CD4-positive, alpha-beta T cell treated with Interleukin-17A for 1 hour (primary cell): Measurements from ENCODE around the gene ACTR2.
"Not testable (repeated sequence)": the region's sequence is repeated elsewhere in the genome, so short reads cannot be mapped to it uniquely, and the experiment has no call there.

Source experiments
- DNase-seq: peaks from one replicate; pipeline ENCODE4 v3.0.0-alpha.2; 2020

The ACTR2 gene

GRCh38 chr2:65231121-65231520 lies 3.5 kb downstream of the ACTR2 start:
- no peak for DNase-seq

DNA sequence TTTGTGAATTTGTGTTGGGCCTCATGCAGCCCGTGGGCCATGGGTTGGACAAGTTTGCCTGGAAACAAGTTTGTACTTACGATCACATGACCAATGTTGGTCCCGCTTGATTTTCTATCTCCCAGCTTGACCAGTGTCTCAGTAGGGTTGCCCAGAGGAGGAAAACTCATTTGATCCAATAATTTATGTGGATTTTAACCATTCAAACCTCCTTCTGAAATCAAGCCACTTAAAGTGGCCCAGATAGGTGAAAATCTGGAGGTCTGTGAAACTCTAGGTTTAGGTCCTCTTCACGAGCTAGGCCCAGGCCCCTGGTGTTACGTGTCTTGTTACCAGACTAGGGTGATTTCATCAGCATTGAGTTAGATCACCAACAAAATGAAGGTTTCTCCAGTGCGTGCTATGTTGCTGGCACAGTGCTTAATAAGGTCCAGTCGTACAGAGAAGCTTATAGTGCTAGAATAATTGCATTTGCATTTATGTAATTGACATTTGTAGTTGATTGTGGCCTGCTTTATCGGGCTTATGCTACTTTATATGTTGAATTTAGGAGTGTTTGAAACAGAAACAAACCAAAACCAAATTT lies 4.4 kb downstream of the ACTR2 start:
- no peak for DNase-seq

DNA sequence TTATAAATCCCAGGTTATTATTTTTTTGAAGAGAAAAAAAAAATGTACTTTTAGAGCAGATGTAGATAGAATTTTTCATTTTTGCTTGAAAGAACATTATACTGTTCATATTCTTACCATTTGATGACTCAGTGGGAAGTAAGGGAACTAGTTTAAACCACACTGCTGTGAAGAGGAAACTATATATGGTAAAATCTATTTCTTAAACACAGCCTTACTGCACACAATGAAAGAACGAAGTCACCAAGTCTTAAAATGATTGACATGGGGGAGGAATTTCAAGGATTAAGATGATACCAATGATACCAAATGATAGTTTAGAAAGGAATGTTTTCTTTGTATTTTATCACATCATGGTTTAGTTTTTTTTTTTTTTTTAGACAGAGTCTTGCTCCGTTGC lies 5.0 kb downstream of the ACTR2 start:
- DNase-seq = peak; percentile 35

DNA sequence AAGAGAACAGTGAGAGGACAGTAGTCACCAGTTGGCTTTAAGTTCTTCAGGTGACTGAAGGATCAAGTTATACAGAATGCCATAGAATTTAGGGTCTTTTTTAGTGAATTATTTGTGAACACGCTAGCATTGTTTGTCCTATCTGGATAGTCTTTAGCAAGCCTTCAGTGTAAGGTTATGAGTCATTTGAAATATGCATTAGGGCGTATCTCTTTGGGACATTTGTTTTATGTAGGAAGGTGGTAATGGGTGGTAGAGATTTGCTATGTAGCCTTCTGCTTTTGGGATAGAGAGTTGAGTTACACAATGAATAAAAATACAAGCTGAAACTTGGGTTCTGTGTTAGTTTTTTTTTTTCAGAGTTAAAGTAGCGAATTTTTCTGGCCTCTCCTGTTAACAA lies 13.0 kb downstream of the ACTR2 start:
- no peak for DNase-seq

- not testable (repeated sequence) for DNase-seq
Observed at GRCh38 chr2:65244452-65244851, 16.8 kb downstream of the ACTR2 start.

DNA sequence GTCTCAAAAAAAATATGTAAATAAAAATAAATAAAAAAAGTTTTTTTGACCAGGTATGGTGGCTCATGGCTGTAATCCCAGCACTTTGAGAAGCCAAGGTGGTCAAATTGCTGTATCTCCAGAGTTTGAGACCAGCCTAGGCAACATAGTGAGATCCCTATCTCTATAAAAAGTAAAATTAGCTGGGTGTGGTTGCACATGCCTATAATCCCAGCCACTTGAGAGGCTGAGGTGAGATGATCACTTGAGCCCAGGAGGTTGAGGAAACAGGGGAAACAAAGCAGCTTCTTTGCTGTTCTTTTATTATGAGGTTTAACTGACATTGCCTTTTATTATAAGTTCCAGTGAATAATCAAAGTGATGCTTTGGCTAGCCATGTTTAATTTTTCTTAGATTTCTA lies 25.0 kb downstream of the ACTR2 start:
- DNase-seq = no peak

- DNase-seq = no peak
Observed at GRCh38 chr2:65255356-65255755, 27.7 kb downstream of the ACTR2 start.

DNA sequence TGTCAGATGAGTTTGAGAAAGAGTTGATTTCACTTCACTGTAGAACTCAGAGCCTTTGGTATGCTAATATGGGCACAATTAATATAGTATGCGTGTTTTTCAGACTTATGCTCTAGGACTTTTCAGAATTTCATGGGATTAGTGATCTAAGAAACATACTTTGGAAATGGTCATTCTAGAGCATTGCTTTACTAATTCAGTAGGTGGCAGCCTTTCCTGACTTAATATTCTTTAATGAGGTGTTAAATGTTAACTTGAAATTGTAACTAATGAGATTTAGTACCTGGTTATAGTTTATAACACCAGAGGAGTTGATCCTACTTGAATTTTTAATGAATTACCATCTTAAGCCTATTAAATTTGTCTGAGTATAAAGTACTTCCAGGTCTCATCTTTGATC lies 28.4 kb downstream of the ACTR2 start:
- DNase-seq = no peak

- DNase-seq = not testable (repeated sequence)
Observed at GRCh38 chr2:65257866-65258265, 30.2 kb downstream of the ACTR2 start.

GRCh38 chr2:65261676-65262075 lies 34.0 kb downstream of the ACTR2 start:
- no peak for DNase-seq

DNA sequence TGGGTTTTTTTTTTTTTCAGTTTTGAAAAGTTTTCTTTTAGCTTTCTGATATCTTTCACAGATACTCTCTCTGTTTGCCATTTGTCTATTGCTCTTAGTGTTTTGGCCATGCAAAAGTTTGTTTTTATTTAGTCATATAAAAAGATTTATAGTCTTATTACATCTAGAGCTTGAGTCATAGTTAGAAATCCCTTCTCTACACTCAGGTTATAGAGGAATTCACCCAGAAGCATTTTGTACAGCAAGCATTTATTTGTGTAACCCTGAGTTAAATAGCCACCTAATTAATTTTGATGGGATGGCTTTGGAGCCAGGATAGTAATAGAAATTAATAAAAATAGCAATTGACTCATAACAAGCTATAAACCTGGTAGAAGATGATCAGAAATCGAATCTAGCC lies 35.6 kb downstream of the ACTR2 start:
- no peak for DNase-seq

DNA sequence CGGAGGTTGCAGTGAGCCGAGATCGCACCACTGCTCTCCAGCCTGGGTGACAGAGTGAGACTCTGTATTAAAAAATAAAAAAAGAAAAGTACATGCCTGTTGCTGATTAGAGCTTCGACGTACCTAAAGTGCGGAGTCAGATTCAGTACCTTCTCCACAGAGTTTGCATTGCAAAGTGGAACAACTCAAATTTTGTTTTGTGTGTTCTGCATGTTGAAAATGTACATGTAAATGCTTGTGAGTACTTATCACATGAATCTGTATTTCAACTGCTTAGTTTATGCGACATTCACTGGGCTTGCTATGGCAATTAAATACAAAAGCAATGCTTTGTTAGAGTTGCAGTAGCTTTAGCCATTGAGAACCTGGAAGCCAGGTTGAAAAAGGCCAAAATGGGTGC lies 36.4 kb downstream of the ACTR2 start:
- DNase-seq = no peak

DNA sequence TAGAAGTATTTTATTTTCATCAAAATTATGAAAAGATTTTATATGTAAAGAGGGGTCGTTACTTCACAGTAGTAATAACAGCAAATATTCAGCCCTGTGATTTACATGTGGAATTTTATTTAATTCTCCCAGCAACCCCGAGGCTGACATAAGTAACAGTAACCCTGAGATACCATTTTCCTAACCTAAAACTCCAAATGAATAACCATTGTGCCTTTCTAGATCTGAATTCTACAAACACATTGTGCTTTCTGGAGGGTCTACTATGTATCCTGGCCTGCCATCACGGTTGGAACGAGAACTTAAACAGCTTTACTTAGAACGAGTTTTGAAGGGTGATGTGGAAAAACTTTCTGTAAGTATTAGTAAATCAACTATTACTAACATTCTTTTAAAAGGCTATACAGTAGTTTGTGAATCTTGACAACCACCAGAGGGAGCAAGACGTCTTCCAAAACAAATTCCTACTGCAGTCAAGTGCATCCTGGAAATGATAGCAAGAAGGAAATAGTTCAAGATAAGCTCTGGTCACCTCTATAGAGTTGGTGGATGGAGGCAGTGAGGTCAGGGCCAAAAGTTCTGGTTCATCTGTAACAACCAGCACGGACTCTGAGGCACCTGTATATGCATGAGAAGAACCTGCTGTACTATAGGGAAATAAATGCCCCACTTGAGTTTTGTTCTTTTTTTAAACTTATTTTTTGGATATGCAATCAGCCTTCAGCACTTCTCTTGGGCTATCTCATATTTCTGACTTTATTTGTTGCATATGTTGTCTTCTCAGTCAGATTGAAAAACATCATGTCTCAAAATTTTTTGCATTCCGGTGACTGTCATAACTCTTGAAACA lies 37.4 kb downstream of the ACTR2 start:
- DNase-seq = peak; percentile 35

DNA sequence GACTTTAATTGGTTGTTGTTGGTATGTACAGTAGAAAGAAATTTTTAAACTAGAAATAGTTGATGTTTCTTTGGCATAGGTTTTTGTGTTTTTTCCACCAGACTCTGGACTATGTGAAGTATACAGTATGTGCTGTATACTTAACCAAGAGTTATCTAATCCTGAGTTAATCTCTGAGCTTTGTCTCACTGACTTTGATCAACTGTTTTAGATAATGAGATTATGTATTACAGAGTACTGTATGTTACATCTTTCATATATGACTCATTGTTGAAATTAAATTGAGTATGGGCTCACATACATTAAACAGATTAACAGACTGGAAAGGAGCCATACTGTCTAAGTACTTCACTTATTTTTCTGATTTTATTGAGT lies 38.0 kb downstream of the ACTR2 start:
- DNase-seq = no peak

GRCh38 chr2:65267008-65267407 lies 39.4 kb downstream of the ACTR2 start:
- no peak for DNase-seq

DNA sequence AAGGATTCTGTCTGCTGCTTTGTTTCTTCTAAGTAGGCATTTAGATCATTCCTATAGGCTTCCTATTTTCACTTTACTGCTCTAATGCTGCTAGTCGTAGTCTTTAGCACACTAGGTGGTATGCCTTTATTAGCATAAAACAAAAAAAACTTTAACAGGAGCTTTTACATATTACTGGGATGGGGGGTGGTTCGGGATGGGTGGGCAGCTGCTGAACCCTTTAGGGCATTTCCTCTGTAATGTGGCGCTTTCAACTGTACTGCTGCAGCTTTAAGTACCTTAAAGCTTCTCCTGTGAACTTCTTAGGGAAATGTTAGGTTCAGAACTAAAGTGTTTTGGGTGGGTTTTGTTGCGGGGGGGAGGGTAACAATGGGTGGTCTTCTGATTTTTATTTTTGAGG lies 41.3 kb downstream of the ACTR2 start:
- no peak for DNase-seq

DNA sequence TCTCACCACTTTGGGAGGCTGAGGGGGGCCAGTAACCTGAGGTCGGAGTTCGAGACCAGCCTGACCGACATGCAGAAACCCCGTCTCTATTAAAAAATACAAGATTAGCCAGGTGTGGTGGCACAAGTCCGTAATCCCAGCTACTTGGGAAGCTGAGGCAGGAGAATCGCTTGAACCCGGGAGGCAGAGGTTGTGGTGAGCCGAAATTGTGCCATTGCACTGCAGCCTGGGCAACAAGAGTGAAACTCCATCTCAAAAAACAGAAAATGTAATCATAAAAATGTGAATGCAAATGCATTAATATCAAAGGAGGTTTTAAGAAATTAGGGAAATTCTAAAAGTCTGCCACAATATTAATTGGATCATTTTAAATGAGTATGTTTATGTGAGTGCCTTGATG lies 45.7 kb downstream of the ACTR2 start:
- DNase-seq = no peak

- DNase-seq = no peak
Observed at GRCh38 chr2:65275141-65275915, 47.7 kb downstream of the ACTR2 start.

DNA sequence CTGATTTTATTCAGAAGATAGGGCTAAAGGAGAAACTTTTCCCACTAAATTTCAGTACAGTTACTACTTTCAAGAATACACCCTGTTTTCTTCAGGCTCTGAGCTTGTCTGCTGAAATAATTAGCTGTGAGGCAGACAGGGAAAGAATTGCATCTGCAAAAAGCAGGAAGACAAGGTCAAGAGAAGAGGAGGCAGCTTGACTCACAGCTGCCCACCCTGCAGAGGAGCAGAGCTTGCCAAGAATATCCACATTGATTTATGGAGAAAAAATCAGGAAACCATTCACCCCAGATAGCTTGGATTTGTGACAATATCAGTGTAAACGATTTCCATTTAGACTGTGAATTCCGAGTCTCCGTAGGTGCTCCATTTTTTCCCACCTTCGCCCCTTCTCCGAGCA lies 49.0 kb downstream of the ACTR2 start:
- no peak for DNase-seq

- DNase-seq = no peak
Observed at GRCh38 chr2:65277118-65277517, 49.5 kb downstream of the ACTR2 start.

DNA sequence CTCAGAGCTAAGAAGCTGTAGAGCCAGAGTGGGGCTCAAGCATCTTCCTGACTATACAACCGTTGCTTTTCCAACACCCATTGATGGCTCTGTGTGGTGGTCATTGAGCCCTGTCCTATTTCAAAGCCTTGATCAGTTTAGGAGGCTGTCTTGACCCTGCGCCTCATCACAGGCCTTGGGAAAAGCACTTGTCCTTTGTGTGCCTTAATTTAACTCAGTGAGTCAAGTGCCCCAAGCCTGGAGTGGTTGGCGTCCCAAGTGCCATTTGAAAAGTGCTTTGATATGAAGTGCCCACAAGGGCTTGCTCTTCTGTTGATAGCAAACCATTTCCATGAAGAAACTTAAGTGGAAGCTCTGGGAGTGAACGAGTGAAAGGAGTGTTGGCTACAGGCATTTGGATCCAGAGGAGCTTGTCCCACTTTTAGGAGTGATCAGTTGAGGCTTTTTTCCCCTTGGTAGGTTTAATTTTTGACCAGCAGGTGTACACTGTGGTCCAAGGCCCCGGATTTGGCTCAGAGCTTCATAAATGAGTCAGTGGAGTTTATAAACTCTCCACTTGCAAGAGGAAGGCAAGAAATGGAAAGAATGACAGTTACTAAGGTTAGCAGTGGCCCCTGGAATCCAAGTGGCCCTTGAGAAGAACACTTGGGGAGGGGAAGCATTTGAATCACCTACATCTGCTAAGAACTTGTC lies 50.3 kb downstream of the ACTR2 start:
- no peak for DNase-seq

GRCh38 chr2:65278531-65278981 lies 50.9 kb downstream of the ACTR2 start:
- DNase-seq = no peak

DNA sequence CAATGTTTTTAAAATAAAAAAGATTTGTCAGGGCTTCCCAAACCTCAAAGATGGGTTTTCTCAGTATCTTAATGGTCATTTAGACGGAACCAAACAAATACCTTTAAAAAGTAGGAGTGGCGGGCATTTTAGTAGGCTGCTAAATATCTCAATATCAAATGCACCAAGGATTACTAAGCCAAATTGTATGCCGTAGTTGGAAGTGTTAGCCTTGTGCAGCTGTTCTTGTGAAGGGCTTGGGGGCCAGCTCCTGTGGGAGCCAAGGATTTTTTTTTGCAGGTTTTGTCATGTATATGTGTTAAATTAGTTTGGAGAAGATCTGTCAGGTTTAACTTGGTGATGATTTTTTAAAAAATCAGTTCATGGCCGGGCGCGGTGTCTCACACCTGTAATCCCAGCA lies 52.1 kb downstream of the ACTR2 start:
- DNase-seq = no peak
